ENCODE measurements around the gene PVR.
"Not testable (repeated sequence)": the region's sequence is repeated elsewhere in the genome, so short reads cannot be mapped to it uniquely, and the experiment has no call there.

PVR gene

DNA sequence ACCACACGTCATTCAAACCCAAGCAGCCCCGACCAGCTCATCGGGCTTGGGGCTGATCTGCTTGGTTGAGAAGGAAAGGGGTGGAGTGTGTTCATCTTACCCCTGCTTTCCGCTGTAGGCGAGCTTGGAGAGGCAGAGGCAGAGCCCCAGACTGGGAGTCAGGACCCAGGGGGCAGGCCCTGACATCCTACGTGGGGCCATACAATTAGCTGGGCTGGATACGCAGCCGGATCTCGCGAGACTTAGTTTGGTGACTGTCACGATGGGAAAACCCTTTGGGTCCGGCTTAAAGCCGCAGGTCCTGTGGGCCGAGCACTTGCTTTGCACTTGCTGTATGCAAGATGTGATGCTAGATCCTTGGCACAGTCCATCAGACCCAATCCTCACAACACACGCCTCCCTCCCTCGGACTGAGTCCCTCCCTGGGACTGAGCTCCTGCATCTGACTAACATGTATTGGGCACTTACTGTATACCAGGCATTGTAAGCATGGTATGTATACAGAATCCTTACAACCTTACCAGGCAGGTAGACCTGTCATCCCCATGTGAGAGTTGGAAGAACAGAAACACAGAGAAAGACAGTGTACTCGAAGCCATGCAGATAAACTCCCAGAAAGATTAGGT is 59.0 kb downstream of the PVR start:
- Mint-ChIP-seq H3K4me1 (ENCODE audit: low read depth) (peaks cover 2% of the 10 kb centered on the region), H3K4me3 (no peak overlapping the region), H3K27ac (no peak overlapping the region), H3K9me3 (no peaks in the 10 kb centered on the region), H3K27me3 (ENCODE audit: low read depth) (peaks cover 3% of the 10 kb centered on the region), H3K36me3 (ENCODE audit: low read depth) (no peaks in the 10 kb centered on the region)

DNA sequence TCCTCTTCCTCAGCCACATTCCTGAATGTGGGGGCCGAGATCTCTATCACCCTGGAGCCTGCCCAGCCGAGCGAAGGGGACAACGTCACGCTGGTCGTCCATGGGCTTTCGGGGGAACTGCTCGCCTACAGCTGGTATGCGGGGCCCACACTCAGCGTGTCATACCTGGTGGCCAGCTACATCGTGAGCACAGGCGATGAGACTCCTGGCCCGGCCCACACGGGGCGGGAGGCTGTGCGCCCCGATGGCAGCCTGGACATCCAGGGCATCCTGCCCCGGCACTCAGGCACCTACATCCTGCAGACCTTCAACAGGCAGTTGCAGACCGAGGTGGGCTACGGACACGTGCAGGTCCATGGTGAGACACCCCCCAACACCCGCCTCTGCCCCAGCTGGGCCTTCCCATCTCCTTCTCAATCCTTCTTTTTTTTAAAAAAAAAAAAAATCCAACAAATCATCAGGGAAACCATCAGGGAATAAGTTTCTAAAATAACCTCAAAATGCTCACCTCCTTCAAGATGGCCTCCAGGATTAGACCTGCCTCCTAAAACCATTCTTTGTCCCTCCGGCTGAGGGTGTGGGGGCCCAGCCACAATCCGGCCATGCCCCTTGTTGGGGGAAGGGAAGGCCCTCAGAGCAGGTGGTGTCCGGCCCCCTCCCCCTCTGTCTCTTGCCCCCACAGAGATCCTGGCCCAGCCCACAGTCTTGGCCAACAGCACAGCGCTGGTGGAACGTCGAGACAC is 59.8 kb downstream of the PVR start:
- H3K9me3 Mint-ChIP-seq, result no peaks in the 10 kb centered on the region
- no peak overlapping the region for H3K27ac Mint-ChIP-seq
- no peak overlapping the region for H3K4me3 Mint-ChIP-seq
- no peaks in the 10 kb centered on the region for H3K36me3 Mint-ChIP-seq (ENCODE audit: low read depth)
- H3K4me1 Mint-ChIP-seq (ENCODE audit: low read depth), result no peaks in the 10 kb centered on the region
- H3K27me3 Mint-ChIP-seq (ENCODE audit: low read depth), result peaks cover 3% of the 10 kb centered on the region

DNA sequence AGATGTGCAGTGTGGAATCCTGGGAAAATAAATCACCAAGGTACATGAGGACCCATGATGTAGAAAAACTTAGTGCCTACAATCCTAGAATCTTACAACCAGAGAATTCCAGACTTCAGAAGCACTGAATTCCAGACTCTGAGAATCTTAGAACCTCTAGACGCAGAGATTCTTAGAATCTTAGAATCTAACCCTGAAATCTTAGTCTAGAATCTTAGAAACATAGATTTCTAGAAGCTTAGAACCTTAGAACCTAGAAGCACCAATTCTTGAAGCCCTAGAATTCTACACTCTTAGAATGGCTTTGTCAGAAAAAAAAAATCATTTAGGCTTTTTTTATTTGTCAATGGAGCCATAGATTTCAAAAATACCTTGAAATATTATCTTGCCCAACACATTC is 61.3 kb downstream of the PVR start:
- no peak overlapping the region for H3K27ac Mint-ChIP-seq
- peaks cover 3% of the 10 kb centered on the region for H3K27me3 Mint-ChIP-seq (ENCODE audit: low read depth)
- H3K4me1 Mint-ChIP-seq (ENCODE audit: low read depth), result no peaks in the 10 kb centered on the region
- H3K4me3 Mint-ChIP-seq, result no peak overlapping the region
- H3K9me3 Mint-ChIP-seq, result no peaks in the 10 kb centered on the region
- peaks cover 3% of the 10 kb centered on the region for H3K36me3 Mint-ChIP-seq (ENCODE audit: low read depth)

DNA sequence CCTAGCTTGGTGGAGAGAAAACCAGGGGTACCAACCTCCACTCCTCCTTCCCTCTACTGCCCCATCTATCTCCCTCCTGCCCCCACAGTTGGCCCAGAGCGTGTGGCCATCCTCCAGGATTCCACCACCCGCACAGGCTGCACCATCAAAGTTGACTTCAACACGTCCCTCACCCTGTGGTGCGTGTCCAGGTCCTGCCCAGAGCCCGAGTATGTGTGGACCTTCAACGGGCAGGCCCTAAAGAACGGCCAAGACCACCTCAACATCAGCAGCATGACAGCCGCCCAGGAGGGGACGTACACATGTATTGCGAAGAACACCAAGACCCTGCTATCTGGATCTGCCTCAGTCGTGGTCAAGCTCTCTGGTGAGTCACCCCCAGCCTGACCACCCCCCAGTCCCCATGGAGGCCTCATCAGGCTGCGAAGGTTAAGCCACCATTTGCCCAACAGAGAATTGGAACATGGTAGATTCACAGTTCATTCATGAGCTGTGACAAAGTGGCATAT is 61.8 kb downstream of the PVR start:
- Mint-ChIP-seq H3K4me3 (no peak overlapping the region), H3K27ac (no peak overlapping the region), H3K36me3 (ENCODE audit: low read depth) (peaks cover 3% of the 10 kb centered on the region), H3K9me3 (no peaks in the 10 kb centered on the region), H3K27me3 (ENCODE audit: low read depth) (peaks cover 3% of the 10 kb centered on the region), H3K4me1 (ENCODE audit: low read depth) (peaks cover 3% of the 10 kb centered on the region)

DNA sequence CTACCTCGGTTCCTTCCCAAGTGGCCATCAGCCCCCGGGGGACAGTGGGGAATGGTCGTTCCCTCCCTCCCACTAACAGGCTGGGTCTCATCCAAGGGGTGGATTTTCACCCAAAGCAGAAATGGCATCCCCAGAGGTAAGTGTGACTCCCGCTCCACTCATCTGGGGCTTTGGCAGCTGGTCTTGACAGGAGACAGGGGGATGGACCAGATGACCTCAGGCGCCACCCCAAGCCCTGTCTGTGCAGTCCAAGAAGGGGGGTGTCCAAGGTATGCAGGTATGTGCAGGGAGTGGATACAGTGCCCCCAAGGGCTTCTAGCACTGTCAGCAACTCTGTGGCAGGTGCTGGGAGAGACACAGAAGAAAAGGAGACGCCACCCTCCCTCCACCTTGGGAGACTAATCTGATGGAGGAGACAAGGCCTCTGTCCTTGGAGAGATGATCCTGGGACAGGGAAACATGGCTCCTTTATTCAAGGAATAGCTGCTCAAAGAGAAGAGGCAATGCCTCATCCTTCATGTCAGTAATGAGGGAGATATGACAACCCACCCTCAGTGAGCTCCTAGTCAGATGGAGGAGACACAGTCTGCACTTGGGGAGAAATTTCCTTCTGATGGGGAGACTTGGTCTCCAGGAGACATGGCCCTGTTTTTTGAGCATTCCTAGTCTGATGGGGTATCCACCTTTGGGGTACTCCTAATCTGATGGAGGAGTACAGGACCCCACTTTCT is 63.0 kb downstream of the PVR start:
- Mint-ChIP-seq H3K9me3 (no peaks in the 10 kb centered on the region), H3K4me3 (no peak overlapping the region), H3K27me3 (ENCODE audit: low read depth) (peaks cover 7% of the 10 kb centered on the region), H3K27ac (no peak overlapping the region), H3K36me3 (ENCODE audit: low read depth) (peaks cover 3% of the 10 kb centered on the region), H3K4me1 (ENCODE audit: low read depth) (peaks cover 8% of the 10 kb centered on the region)

DNA sequence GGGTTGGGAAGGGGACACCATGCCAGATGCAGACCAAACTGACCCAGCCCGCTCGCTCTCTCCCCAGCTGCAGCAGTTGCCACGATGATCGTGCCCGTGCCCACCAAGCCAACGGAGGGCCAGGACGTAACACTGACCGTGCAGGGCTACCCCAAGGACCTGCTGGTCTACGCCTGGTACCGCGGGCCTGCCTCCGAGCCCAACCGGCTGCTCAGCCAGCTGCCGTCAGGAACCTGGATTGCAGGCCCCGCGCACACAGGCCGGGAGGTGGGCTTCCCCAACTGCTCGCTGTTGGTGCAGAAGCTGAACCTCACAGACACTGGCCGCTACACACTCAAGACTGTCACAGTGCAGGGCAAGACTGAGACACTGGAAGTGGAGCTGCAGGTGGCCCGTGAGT is 64.1 kb downstream of the PVR start:
- Mint-ChIP-seq H3K4me3 (no peak overlapping the region), H3K27me3 (ENCODE audit: low read depth) (peaks cover 5% of the 10 kb centered on the region), H3K9me3 (no peaks in the 10 kb centered on the region), H3K4me1 (ENCODE audit: low read depth) (peaks cover 8% of the 10 kb centered on the region), H3K27ac (no peak overlapping the region), H3K36me3 (ENCODE audit: low read depth) (peaks cover 3% of the 10 kb centered on the region)

DNA sequence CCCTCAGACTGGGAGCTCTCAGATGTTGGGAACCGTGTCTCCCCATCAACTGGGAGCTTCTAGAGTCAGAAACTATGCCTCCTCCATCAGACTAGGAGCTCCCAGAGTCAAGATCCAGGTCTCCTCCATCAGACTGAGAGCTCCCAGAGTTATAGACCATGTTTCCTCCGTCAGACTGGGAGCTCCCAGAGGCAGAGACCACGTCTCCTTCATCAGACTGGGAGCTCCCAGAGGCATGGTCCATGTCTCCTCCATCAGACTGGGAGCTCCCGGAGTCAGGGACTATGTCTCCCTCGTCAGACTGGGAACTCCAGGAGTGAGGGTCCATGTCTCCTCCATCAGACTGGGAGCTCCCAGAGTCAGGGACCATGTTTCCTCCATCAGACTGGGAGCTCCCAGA is 65.2 kb downstream of the PVR start:
- peaks cover 3% of the 10 kb centered on the region for H3K36me3 Mint-ChIP-seq (ENCODE audit: low read depth)

DNA sequence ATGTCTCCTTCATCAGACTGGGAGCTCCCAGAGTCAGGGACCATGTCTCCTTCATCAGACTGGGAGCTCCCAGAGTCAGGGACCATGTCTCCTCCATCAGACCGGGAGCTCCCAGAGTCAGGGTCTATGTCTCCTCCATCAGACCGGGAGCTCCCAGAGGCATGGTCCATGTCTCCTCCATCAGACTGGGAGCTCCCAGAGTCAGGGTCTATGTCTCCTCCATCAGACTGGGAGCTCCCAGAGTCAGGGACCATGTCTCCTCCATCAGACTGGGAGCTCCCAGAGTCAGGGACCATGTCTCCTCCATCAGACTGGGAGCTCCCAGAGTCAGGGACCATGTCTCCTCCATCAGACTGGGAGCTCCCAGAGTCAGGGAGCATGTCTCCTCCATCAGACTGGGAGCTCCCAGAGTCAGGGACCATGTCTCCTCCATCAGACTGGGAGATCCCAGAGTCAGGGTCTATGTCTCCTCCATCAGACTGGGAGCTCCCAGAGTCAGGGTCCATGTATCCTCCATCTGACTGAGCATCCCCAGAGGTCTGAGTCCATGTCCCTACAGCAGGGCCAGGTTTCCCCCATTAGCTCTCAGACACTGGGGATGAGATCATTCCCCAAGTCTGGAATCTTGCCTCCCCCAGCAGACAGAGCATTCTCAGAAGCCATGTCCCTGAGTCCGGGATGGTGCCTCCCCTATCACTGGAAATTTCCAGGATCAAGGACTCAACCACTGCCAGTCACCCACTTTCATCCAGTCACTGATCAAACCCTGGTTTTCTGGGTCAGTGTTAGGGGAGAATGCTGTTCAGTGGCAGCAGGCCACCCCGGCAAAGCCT is 65.9 kb downstream of the PVR start:
- H3K4me1 Mint-ChIP-seq (ENCODE audit: low read depth); H3K27me3 Mint-ChIP-seq (ENCODE audit: low read depth); H3K4me3 Mint-ChIP-seq; H3K9me3 Mint-ChIP-seq; H3K27ac Mint-ChIP-seq; H3K36me3 Mint-ChIP-seq (ENCODE audit: low read depth): not testable (repeated sequence)

More for the DNA sequence above, 65.2 kb downstream of the PVR start:
- Mint-ChIP-seq H3K9me3 (no peaks in the 10 kb centered on the region), H3K27ac (no peak overlapping the region), H3K4me1 (ENCODE audit: low read depth) (peaks cover 8% of the 10 kb centered on the region), H3K4me3 (no peak overlapping the region), H3K27me3 (ENCODE audit: low read depth) (peaks cover 4% of the 10 kb centered on the region)

DNA sequence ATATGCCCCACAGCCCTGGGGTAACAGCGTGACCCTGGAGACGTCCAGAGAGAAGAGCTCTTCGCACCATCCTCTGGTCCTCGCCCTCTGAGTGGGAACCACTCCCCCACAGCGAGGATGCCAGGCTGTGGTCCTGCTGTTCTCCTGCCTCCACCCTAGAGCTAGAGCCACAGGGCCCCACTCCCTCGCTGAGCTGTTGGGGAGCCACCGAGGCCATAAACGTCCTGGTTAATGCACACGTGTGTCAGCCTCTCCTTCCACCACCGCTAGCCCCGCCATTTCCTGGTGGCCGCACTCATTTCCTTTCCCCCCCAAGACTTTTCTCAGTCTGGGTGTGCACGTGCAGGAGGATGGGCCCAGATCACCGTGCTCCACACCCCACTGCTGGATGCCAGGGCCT is 66.8 kb downstream of the PVR start:
- Mint-ChIP-seq H3K4me3 (no peak overlapping the region), H3K36me3 (ENCODE audit: low read depth) (peaks cover 11% of the 10 kb centered on the region), H3K9me3 (peaks cover 14% of the 10 kb centered on the region), H3K27me3 (ENCODE audit: low read depth) (peaks cover 4% of the 10 kb centered on the region), H3K27ac (no peak overlapping the region), H3K4me1 (ENCODE audit: low read depth) (peaks cover 8% of the 10 kb centered on the region)

DNA sequence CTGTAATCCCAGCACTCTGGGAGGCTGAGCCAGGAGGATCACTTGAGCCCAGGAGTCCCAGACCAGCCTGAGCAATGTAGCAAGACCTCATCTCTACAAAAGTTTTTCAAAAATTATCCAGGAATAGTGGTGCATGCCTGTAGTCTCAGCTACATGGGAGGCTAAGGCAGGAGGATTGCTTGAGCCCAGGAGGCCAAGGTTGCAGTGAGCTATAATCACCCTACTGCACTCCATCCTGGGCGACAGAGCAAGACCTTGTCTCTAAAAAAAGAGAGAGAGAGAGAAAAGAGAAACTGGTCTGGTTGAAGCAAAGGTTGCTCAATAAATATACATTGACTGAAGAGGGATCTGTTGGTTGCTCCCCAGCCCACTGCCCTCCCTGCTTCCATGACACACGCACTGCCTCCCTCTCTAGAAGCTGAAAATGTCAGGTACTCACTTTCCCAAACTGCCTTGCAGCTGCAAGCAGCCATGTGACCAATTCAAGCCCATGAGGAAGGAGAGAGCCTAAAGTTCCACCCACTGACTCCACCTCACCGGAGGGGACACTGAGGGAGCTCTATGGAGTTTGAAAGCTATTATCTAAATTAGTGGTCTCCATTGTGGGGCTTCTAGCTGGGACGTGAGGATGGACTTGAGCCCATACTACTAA is 69.3 kb downstream of the PVR start:
- Mint-ChIP-seq H3K4me1 (ENCODE audit: low read depth) (peaks cover 8% of the 10 kb centered on the region), H3K27ac (no peak overlapping the region), H3K36me3 (ENCODE audit: low read depth) (peaks cover 14% of the 10 kb centered on the region), H3K9me3 (peaks cover 20% of the 10 kb centered on the region), H3K27me3 (ENCODE audit: low read depth) (peaks cover 4% of the 10 kb centered on the region), H3K4me3 (no peak overlapping the region)
